ENCODE data around the gene UFC1. TPM values are rescaled to one million over a fixed set of nuclear protein-coding genes. Genes with fewer than 3 reads are reported as not detected.

UFC1 gene
- total and polyA plus RNA-seq, 2 of the 13 experiments (the other 11 are each of a cell fraction or from before 2014, with no cell fraction given) = 72.8 to 85.2 TPM

DNA sequence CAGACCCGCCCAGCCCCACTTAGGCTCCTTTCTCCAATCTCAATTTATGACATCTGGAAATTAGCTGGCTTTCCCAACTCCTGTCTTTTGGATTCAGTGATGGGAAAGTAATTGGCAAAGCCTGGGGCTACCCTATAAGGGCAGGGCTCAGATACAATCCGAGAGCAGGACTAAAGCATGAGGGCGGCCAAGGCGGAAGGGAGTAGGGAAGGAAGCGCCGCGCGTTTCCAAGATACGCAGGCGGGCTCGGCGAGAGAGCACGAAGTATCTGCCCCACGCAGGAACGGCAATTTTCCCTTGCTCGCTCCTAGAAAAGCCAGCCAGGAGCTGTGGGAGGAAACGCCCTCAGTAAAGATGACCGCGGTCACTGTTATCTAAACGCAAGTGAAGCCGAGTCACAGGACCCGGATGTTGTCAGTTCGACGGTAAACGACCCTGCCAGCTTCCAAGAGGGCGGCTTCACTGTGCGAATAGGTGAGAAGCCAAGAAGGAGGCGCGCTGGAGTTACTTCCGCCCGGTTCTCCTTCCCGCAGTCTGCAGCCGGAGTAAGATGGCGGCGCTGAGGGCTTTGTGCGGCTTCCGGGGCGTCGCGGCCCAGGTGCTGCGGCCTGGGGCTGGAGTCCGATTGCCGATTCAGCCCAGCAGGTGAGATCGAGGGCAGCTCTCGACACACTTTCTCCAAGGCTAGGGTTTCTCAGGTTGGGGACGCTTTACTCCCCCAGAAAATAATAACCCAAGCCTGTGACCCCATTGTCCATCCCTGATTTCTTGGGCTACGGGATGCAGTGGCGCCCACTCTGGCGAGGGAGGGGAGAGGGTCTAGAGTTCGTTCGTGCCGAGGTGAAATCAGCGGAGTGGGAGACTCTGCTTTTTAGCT, 48.3 kb downstream of the UFC1 start, which contains the start of gene NDUFS2 (continued):
- TF ChIP-seq FLYWCH1 (CRISPR knock-in tag; IDR thresholded peaks at IDR 0.05) (no peak), SKI (IDR thresholded peaks at IDR 0.05; ENCODE audit: partially characterized antibody) (no peak), ZFAT (CRISPR knock-in tag; conservative IDR thresholded peaks at IDR 0.05) (no peak), EEA1 (CRISPR knock-in tag; IDR thresholded peaks at IDR 0.05; ENCODE audit: borderline replicate concordance) (no peak; the same call in 1 of the 2 replicates), ZSCAN9 (CRISPR knock-in tag; IDR thresholded peaks at IDR 0.05; ENCODE audit: borderline replicate concordance) (peak; percentile 82; the same call in 1 of the 2 replicates), MEIS1 (CRISPR knock-in tag; IDR thresholded peaks at IDR 0.05; ENCODE audit: borderline replicate concordance) (no peak; the same call in none of the 2 replicates), GABPB1 (CRISPR knock-in tag; IDR thresholded peaks at IDR 0.05) (peak; percentile 98), HDAC2 (CRISPR knock-in tag; IDR thresholded peaks at IDR 0.05) (no peak), ZNF558 (CRISPR knock-in tag; IDR thresholded peaks at IDR 0.05; ENCODE audit: borderline replicate concordance) (0 out of 2 replicates have a peak, but pooled peaks have one; percentile 6), MED1 (CRISPR knock-in tag; IDR thresholded peaks at IDR 0.05) (peak; percentile 55), MAFF (IDR thresholded peaks at IDR 0.05; ENCODE audit: low read depth, low read length) (no peak), ZBTB38 (CRISPR knock-in tag; IDR thresholded peaks at IDR 0.05) (0 out of 2 replicates have a peak, but pooled peaks have one; percentile 64), THAP11 (CRISPR knock-in tag; IDR thresholded peaks at IDR 0.05) (peak; percentile 89), SYNCRIP (IDR thresholded peaks at IDR 0.05; ENCODE audit: insufficient read depth, low read depth, low read length) (no peak), SAFB2 (CRISPR knock-in tag; IDR thresholded peaks at IDR 0.05; ENCODE audit: borderline replicate concordance, low read depth) (0 out of 2 replicates have a peak, but pooled peaks have one; percentile 50), PHF5A (CRISPR knock-in tag; IDR thresholded peaks at IDR 0.05; ENCODE audit: low read depth, unreplicated experiment) (peak; percentile 70), KAT7 (CRISPR knock-in tag; IDR thresholded peaks at IDR 0.05; ENCODE audit: borderline replicate concordance) (peak; percentile 80; the same call in 1 of the 2 replicates), FOSL1 (CRISPR knock-in tag; IDR thresholded peaks at IDR 0.05; ENCODE audit: borderline replicate concordance) (no peak), MBD4 (IDR thresholded peaks at IDR 0.05; ENCODE audit: borderline replicate concordance, low read length) (no peak)
- TF ChIP-seq, protein P1, sequence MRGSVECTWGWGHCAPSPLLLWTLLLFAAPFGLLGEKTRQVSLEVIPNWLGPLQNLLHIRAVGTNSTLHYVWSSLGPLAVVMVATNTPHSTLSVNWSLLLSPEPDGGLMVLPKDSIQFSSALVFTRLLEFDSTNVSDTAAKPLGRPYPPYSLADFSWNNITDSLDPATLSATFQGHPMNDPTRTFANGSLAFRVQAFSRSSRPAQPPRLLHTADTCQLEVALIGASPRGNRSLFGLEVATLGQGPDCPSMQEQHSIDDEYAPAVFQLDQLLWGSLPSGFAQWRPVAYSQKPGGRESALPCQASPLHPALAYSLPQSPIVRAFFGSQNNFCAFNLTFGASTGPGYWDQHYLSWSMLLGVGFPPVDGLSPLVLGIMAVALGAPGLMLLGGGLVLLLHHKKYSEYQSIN (CRISPR knock-in tag; IDR thresholded peaks at IDR 0.05; ENCODE audit: borderline replicate concordance) = no peak
- TF ChIP-seq, protein P2, sequence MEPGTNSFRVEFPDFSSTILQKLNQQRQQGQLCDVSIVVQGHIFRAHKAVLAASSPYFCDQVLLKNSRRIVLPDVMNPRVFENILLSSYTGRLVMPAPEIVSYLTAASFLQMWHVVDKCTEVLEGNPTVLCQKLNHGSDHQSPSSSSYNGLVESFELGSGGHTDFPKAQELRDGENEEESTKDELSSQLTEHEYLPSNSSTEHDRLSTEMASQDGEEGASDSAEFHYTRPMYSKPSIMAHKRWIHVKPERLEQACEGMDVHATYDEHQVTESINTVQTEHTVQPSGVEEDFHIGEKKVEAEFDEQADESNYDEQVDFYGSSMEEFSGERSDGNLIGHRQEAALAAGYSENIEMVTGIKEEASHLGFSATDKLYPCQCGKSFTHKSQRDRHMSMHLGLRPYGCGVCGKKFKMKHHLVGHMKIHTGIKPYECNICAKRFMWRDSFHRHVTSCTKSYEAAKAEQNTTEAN (CRISPR knock-in tag; conservative IDR thresholded peaks at IDR 0.05) = 0 out of 2 replicates have a peak, but pooled peaks have one; percentile 56
- TF ChIP-seq, protein P3, sequence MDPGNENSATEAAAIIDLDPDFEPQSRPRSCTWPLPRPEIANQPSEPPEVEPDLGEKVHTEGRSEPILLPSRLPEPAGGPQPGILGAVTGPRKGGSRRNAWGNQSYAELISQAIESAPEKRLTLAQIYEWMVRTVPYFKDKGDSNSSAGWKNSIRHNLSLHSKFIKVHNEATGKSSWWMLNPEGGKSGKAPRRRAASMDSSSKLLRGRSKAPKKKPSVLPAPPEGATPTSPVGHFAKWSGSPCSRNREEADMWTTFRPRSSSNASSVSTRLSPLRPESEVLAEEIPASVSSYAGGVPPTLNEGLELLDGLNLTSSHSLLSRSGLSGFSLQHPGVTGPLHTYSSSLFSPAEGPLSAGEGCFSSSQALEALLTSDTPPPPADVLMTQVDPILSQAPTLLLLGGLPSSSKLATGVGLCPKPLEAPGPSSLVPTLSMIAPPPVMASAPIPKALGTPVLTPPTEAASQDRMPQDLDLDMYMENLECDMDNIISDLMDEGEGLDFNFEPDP (CRISPR knock-in tag; conservative IDR thresholded peaks at IDR 0.05) = no peak
- TF ChIP-seq, protein P4, sequence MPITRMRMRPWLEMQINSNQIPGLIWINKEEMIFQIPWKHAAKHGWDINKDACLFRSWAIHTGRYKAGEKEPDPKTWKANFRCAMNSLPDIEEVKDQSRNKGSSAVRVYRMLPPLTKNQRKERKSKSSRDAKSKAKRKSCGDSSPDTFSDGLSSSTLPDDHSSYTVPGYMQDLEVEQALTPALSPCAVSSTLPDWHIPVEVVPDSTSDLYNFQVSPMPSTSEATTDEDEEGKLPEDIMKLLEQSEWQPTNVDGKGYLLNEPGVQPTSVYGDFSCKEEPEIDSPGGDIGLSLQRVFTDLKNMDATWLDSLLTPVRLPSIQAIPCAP (CRISPR knock-in tag; IDR thresholded peaks at IDR 0.05; ENCODE audit: low read depth) = no peak
- TF ChIP-seq, protein P5, sequence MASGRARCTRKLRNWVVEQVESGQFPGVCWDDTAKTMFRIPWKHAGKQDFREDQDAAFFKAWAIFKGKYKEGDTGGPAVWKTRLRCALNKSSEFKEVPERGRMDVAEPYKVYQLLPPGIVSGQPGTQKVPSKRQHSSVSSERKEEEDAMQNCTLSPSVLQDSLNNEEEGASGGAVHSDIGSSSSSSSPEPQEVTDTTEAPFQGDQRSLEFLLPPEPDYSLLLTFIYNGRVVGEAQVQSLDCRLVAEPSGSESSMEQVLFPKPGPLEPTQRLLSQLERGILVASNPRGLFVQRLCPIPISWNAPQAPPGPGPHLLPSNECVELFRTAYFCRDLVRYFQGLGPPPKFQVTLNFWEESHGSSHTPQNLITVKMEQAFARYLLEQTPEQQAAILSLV (CRISPR knock-in tag; IDR thresholded peaks at IDR 0.05; ENCODE audit: borderline replicate concordance) = peak; percentile 77; the same call in 1 of the 2 replicates

All from HepG2 (cell line).